Panc1 (cell line): ENCODE data around the gene RORC. TPM values are rescaled to one million over a fixed set of nuclear protein-coding genes. Genes with fewer than 3 reads are reported as not detected.

ENCODE experiments used
- ATAC-seq: fragments of 200-7000 bp; cut with Tn5 transposase; 2 replicates; pipeline ENCODE4 v1.9.1; 2020; ENCODE audit warnings: mild to moderate bottlenecking, moderate library complexity
- BruUV-seq: library from RNA; stranded (reverse); fragments of 400-500 nt; replicated peaks from 2 replicates; lab custom pipeline; 2021; lab: Mats Ljungman, UMichigan
- CTCF ChIA-PET: fragments of 300-600 bp; sonication (Branson Sonifier 250); formaldehyde crosslinking; loops from one replicate; lab custom pipeline; 2022; ENCODE audit warnings: antibody characterized with exemption; lab: Charles Lee
- POLR2A ChIA-PET: fragments of 300-600 bp; sonication (Branson Sonifier 250); formaldehyde crosslinking; loops from one replicate; lab custom pipeline; 2022; ENCODE audit warnings: antibody characterized with exemption; lab: Charles Lee
- DNase-seq: peaks from one replicate; pipeline ENCODE4 v3.0.0-alpha.2; 2010; ENCODE audit warnings: low read depth, low spot score
- H3K27ac ChIP-seq: 2 replicates; pipeline ENCODE4 v1.5.1; 2011; ENCODE audit warnings: mild to moderate bottlenecking, low read length, inconsistent platforms
- H3K27me3 ChIP-seq: fragments of 200-500 bp; sonication (Bioruptor generic); 2 replicates; pipeline ENCODE4 v1.6.0; 2014; ENCODE audit warnings: low read length, inconsistent platforms; ENCODE audit not compliant: control insufficient read depth, insufficient read depth
- H3K36me3 ChIP-seq: fragments of 200-500 bp; sonication (Bioruptor generic); 2 replicates; pipeline ENCODE4 v1.5.1; 2014; ENCODE audit warnings: inconsistent platforms, mild to moderate bottlenecking, low read length, moderate library complexity; ENCODE audit not compliant: control insufficient read depth, insufficient read depth
- H3K4me1 ChIP-seq: 2 replicates; pipeline ENCODE4 v1.5.1; 2011; ENCODE audit warnings: inconsistent platforms, mild to moderate bottlenecking, low read length, moderate library complexity; ENCODE audit not compliant: control insufficient read depth, insufficient read depth
- H3K4me3 ChIP-seq, 2 experiments: 2 replicates each; pipeline ENCODE4 v1.5.1; 2011 to 2012; ENCODE audit warnings: low read depth in 2 of 2, low read length in 2 of 2, mild to moderate bottlenecking in 2 of 2, inconsistent platforms in 1 of 2, moderate library complexity in 1 of 2
- H3K9me3 ChIP-seq: fragments of 200-500 bp; sonication (Bioruptor generic); 2 replicates; pipeline ENCODE4 v1.5.1; 2014; ENCODE audit warnings: low read depth, mild to moderate bottlenecking, inconsistent platforms, low read length, moderate library complexity; ENCODE audit not compliant: control insufficient read depth, insufficient read depth
- POLR2AphosphoS5 ChIP-seq: IDR thresholded peaks from 2 replicates; pipeline ENCODE4 v1.6.1; 2012; ENCODE audit warnings: mild to moderate bottlenecking, low read depth, low read length, moderate library complexity
- REST ChIP-seq, 2 experiments: IDR thresholded peaks; 2 replicates each; pipeline ENCODE4 v1.6.1; 2011 to 2012; ENCODE audit warnings: low read depth in 2 of 2, control low read depth in 1 of 2, low read length in 1 of 2, mild to moderate bottlenecking in 1 of 2, moderate library complexity in 1 of 2; ENCODE audit not compliant: insufficient read depth in 1 of 2
- SIN3A ChIP-seq: IDR thresholded peaks from 2 replicates; pipeline ENCODE4 v1.6.1; 2012; ENCODE audit warnings: low read depth, mild to moderate bottlenecking, low read length, moderate library complexity, borderline replicate concordance; ENCODE audit not compliant: insufficient read depth
- TCF7L2 ChIP-seq: IDR thresholded peaks from 2 replicates; pipeline ENCODE4 v1.6.1; 2011; ENCODE audit warnings: mild to moderate bottlenecking, low read depth, low read length, inconsistent platforms
- in situ Hi-C: cut with HindIII; loops from 2 replicates; pipeline ENCODE4 v1.10.0; 2016; ENCODE audit warnings: low sequenced_read_pairs, low pct_unique_long_range_greater_than_20kb
- intact Hi-C: fragments of 100-400 bp; cut with micrococcal nuclease; formaldehyde crosslinking; loops from one replicate; pipeline ENCODE4 v1.10.0; 2022; ENCODE audit not compliant: unreplicated experiment
- total RNA-seq: library from RNA; stranded (reverse); gene quantifications from one replicate; pipeline ENCODE4 v1.2.1, GENCODE V29; 2021; ENCODE audit not compliant: unreplicated experiment
- TF ChIP-seq, protein P1 (sequence below): fragments of 450-650 bp; IDR thresholded peaks from 2 replicates; pipeline ENCODE4 v1.5.1; 2017; ENCODE audit warnings: mild to moderate bottlenecking

Gene RORC
- total RNA-seq, 1 experiment from 2014 or later, result not detected

DNA sequence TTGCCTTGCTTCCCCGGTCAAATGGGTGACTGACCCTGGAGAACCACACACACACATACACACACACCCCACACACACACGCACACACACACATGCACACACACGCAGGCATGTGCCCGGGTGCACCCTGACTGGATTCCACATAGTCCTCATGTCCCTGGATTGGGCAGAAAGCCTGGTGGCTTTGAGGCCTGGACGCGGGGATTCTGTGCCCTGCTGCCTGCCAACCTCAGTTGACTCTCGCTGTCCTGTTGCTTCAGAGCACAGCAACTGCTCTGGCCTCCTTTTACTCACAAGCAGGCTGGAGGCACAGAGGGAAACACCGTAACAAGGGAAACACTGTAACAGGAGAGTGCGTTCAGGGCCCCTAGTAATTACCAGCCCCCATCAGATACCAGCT lies 6.4 kb downstream of the RORC start:
- TF ChIP-seq POLR2AphosphoS5 (no peak), SIN3A (no peak), TCF7L2 (no peak), REST (IDR thresholded peaks at IDR 0.05; ENCODE audit: insufficient read depth in 1 of 2, low read depth in 2 of 2, low read length in 1 of 2) (no peak)
- TF ChIP-seq, protein P1, sequence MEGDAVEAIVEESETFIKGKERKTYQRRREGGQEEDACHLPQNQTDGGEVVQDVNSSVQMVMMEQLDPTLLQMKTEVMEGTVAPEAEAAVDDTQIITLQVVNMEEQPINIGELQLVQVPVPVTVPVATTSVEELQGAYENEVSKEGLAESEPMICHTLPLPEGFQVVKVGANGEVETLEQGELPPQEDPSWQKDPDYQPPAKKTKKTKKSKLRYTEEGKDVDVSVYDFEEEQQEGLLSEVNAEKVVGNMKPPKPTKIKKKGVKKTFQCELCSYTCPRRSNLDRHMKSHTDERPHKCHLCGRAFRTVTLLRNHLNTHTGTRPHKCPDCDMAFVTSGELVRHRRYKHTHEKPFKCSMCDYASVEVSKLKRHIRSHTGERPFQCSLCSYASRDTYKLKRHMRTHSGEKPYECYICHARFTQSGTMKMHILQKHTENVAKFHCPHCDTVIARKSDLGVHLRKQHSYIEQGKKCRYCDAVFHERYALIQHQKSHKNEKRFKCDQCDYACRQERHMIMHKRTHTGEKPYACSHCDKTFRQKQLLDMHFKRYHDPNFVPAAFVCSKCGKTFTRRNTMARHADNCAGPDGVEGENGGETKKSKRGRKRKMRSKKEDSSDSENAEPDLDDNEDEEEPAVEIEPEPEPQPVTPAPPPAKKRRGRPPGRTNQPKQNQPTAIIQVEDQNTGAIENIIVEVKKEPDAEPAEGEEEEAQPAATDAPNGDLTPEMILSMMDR, result no peak
- no peak overlapping the region for H3K27ac ChIP-seq
- DNase-seq, result no peak
- H3K36me3 ChIP-seq, result no peaks in the 10 kb centered on the region
- POLR2A ChIA-PET, result no interaction called here
- intact Hi-C loops, result no loop called here
- H3K4me1 ChIP-seq, result peaks cover 10% of the 10 kb centered on the region; the same call in 1 of the 2 replicates
- no peak for ATAC-seq
- CTCF ChIA-PET, result no interaction called here
- H3K9me3 ChIP-seq, result no peaks in the 10 kb centered on the region
- in situ Hi-C loops, result no loop called here
- H3K4me3 ChIP-seq, result no peak overlapping the region
- no peaks in the 10 kb centered on the region for H3K27me3 ChIP-seq
- BruUV-seq, result no TSS peak

- no peak for ATAC-seq
- H3K36me3 ChIP-seq, result no peaks in the 10 kb centered on the region
- H3K9me3 ChIP-seq, result no peaks in the 10 kb centered on the region
- CTCF ChIA-PET, result no interaction called here
- H3K4me1 ChIP-seq, result peaks cover 3% of the 10 kb centered on the region; the same call in 1 of the 2 replicates
- TF ChIP-seq TCF7L2, result no peak
- TF ChIP-seq SIN3A, result no peak
- TF ChIP-seq, protein P1, result no peak
- TF ChIP-seq POLR2AphosphoS5, result no peak
- no peak for TF ChIP-seq REST (IDR thresholded peaks at IDR 0.05; ENCODE audit: insufficient read depth in 1 of 2, low read depth in 2 of 2, low read length in 1 of 2)
- no peaks in the 10 kb centered on the region for H3K27me3 ChIP-seq
- intact Hi-C loops, result no loop called here
- in situ Hi-C loops, result no loop called here
- POLR2A ChIA-PET, result no interaction called here
- no peak overlapping the region for H3K27ac ChIP-seq
- no peak for DNase-seq
- no TSS peak for BruUV-seq
- H3K4me3 ChIP-seq, result no peak overlapping the region
These were observed 8.4 kb downstream of the RORC start for GRCh38 chr1:151823175-151823574.
